ENCODE measurements around the gene KIF26B.
A peak's percentile ranks its signal among the peaks of the same experiment; 100 is the strongest.

The KIF26B gene

GRCh38 chr1:245481261-245481660 is 326.5 kb downstream of the KIF26B start:
- no peak for DNase-seq

GRCh38 chr1:245483247-245483646 is 328.5 kb downstream of the KIF26B start:
- no peak for DNase-seq

GRCh38 chr1:245484176-245484575 is 329.4 kb downstream of the KIF26B start:
- DNase-seq, result no peak

- no peak for DNase-seq
Observed at GRCh38 chr1:245485996-245486395, 331.2 kb downstream of the KIF26B start.

- DNase-seq, result no peak
Observed at GRCh38 chr1:245486775-245487470, 332.1 kb downstream of the KIF26B start.

GRCh38 chr1:245488346-245489129 is 333.8 kb downstream of the KIF26B start:
- no peak for DNase-seq

GRCh38 chr1:245489838-245490237 is 335.1 kb downstream of the KIF26B start:
- DNase-seq, result no peak

GRCh38 chr1:245493029-245493428 is 338.2 kb downstream of the KIF26B start:
- DNase-seq, result no peak

- DNase-seq, result no peak
Observed at GRCh38 chr1:245495681-245496080, 340.9 kb downstream of the KIF26B start.

GRCh38 chr1:245500546-245500945 is 345.8 kb downstream of the KIF26B start:
- DNase-seq, result no peak

- DNase-seq, result no peak
Observed at GRCh38 chr1:245501633-245502032, 346.8 kb downstream of the KIF26B start.

- no peak for DNase-seq
Observed at GRCh38 chr1:245503548-245503947, 348.8 kb downstream of the KIF26B start.

- no peak for DNase-seq
Observed at GRCh38 chr1:245510144-245510543, 355.4 kb downstream of the KIF26B start.

- DNase-seq, result peak; percentile 22
Observed at GRCh38 chr1:245512181-245512888, 357.6 kb downstream of the KIF26B start.

- DNase-seq, result peak; percentile 10
Observed at GRCh38 chr1:245512980-245513578, 358.3 kb downstream of the KIF26B start.

GRCh38 chr1:245516284-245516759 is 361.5 kb downstream of the KIF26B start:
- no peak for DNase-seq

GRCh38 chr1:245520611-245521010 is 365.8 kb downstream of the KIF26B start:
- DNase-seq, result no peak

GRCh38 chr1:245526141-245526540 is 371.4 kb downstream of the KIF26B start:
- no peak for DNase-seq

- DNase-seq, result no peak
Observed at GRCh38 chr1:245528258-245528635, 373.5 kb downstream of the KIF26B start.

GRCh38 chr1:245530937-245531336 is 376.2 kb downstream of the KIF26B start:
- no peak for DNase-seq

- no peak for DNase-seq
Observed at GRCh38 chr1:245537992-245538391, 383.2 kb downstream of the KIF26B start.

GRCh38 chr1:245538671-245539070 is 383.9 kb downstream of the KIF26B start:
- no peak for DNase-seq

- no peak for DNase-seq
Observed at GRCh38 chr1:245541369-245541768, 386.6 kb downstream of the KIF26B start.
